ENCODE measurements around the gene LRRC56. TPM values are rescaled to one million over a fixed set of nuclear protein-coding genes. Genes with fewer than 3 reads are reported as not detected.
A peak's percentile ranks its signal among the peaks of the same experiment; 100 is the strongest.

Gene LRRC56
- total RNA-seq = 1 to 10 TPM; 2.3 to 8.4 (median 3.1) TPM

- Histone ChIP-seq H3K4me1 (peaks cover 11 to 37% (median 35%) of the 10 kb centered on the region in 4 donors), H3K27me3 (peaks cover 2% of the 10 kb centered on the region), H3K4me3 (peak within 1 kb of the TSS; percentile 4 to 95 (median 50)), H3K27ac (peak within 1 kb of the TSS; percentile 87 to 95 (median 92)), H3K36me3 (no peaks in the 10 kb centered on the region), H3K9me3 (no peaks in the 10 kb centered on the region)
- in situ Hi-C loops (cut with MboI; ENCODE audit: low pct_ligation_motif_present in 1 of 4, low pct_unique_long_range_greater_than_20kb in 1 of 4, low sequenced_read_pairs in 3 of 4) = no loop called here
- peak; percentile 25 to 71 (median 59) for TF ChIP-seq POLR2AphosphoS5 (IDR thresholded peaks at IDR 0.05)
- TF ChIP-seq EP300 (IDR thresholded peaks at IDR 0.05; ENCODE audit: low read depth) = no peak
- peak in 1 of 5 experiments; percentile 7 for TF ChIP-seq CTCF (IDR thresholded peaks at IDR 0.05)
- TF ChIP-seq POLR2A (IDR thresholded peaks at IDR 0.05) = peak; percentile 39
- peak; percentile 93 for DNase-seq
- intact Hi-C loops (cut with DNase I; ENCODE audit: low total_unique reads) = no loop called here
- 0 to 2% methylated on average over 19 to 21 of the region's 93 CpGs for WGBS, 2 donors (ENCODE audit: low coverage in 1 of 2)
Measured at GRCh38 chr11:536841-537621, at the start of gene LRRC56. LRRC56 (plus strand) TSS chr11:537527; CDS start chr11:540685, 3,158 bp downstream.

- Histone ChIP-seq H3K27me3 (no peaks in the 10 kb centered on the region), H3K36me3 (no peaks in the 10 kb centered on the region), H3K4me1 (peaks cover 0 to 5% (median 4%) of the 10 kb centered on the region in 4 donors), H3K27ac (no peak overlapping the region), H3K4me3 (no peak overlapping the region), H3K9me3 (no peaks in the 10 kb centered on the region)
- in situ Hi-C loops (cut with MboI; ENCODE audit: low pct_ligation_motif_present in 1 of 4, low pct_unique_long_range_greater_than_20kb in 1 of 4, low sequenced_read_pairs in 3 of 4) (no loop called here), intact Hi-C loops (cut with DNase I; ENCODE audit: low total_unique reads) (no loop called here)
- 95% methylated on average over 19 of the region's 22 CpGs; no CpG with 5 or more reads in 1 of the 2 donors for WGBS, 2 donors (ENCODE audit: low coverage in 1 of 2)
- no peak for DNase-seq
- no peak for TF ChIP-seq CTCF (IDR thresholded peaks at IDR 0.05)
- no peak for TF ChIP-seq POLR2AphosphoS5 (IDR thresholded peaks at IDR 0.05)
- no peak for TF ChIP-seq EP300 (IDR thresholded peaks at IDR 0.05; ENCODE audit: low read depth)
- no peak for TF ChIP-seq POLR2A (IDR thresholded peaks at IDR 0.05)
Measured at GRCh38 chr11:487571-488021, 49.7 kb upstream of the LRRC56 start.

GRCh38 chr11:488062-488461 lies 49.3 kb upstream of the LRRC56 start:
- intact Hi-C loops (cut with DNase I; ENCODE audit: low total_unique reads) (no loop called here), in situ Hi-C loops (cut with MboI; ENCODE audit: low pct_ligation_motif_present in 1 of 4, low pct_unique_long_range_greater_than_20kb in 1 of 4, low sequenced_read_pairs in 3 of 4) (no loop called here)
- no peaks in the 10 kb centered on the region for H3K27me3 ChIP-seq
- no peak overlapping the region for H3K4me3 ChIP-seq
- H3K9me3 ChIP-seq = no peaks in the 10 kb centered on the region
- no peaks in the 10 kb centered on the region for H3K36me3 ChIP-seq
- no peak overlapping the region for H3K27ac ChIP-seq
- DNase-seq = no peak
- peaks cover 0 to 5% (median 4%) of the 10 kb centered on the region in 4 donors for H3K4me1 ChIP-seq
- TF ChIP-seq POLR2A (IDR thresholded peaks at IDR 0.05) = no peak
- no peak for TF ChIP-seq POLR2AphosphoS5 (IDR thresholded peaks at IDR 0.05)
- no peak for TF ChIP-seq EP300 (IDR thresholded peaks at IDR 0.05; ENCODE audit: low read depth)
- no peak for TF ChIP-seq CTCF (IDR thresholded peaks at IDR 0.05)
- WGBS, 2 donors (ENCODE audit: low coverage in 1 of 2) = 79% methylated on average over 23 of the region's 25 CpGs; no CpG with 5 or more reads in 1 of the 2 donors

- Histone ChIP-seq H3K27ac (peak overlapping the region in 1 of 4 donors; percentile 14), H3K4me1 (peaks cover 0 to 5% (median 4%) of the 10 kb centered on the region in 4 donors), H3K36me3 (no peaks in the 10 kb centered on the region), H3K4me3 (no peak overlapping the region), H3K27me3 (no peaks in the 10 kb centered on the region), H3K9me3 (no peaks in the 10 kb centered on the region)
- 95% methylated on average over 13 of the region's 19 CpGs; no CpG with 5 or more reads in 1 of the 2 donors for WGBS, 2 donors (ENCODE audit: low coverage in 1 of 2)
- DNase-seq = no peak
- no peak for TF ChIP-seq POLR2A (IDR thresholded peaks at IDR 0.05)
- TF ChIP-seq POLR2AphosphoS5 (IDR thresholded peaks at IDR 0.05) = no peak
- no peak for TF ChIP-seq EP300 (IDR thresholded peaks at IDR 0.05; ENCODE audit: low read depth)
- no peak for TF ChIP-seq CTCF (IDR thresholded peaks at IDR 0.05)
- intact Hi-C loops (cut with DNase I; ENCODE audit: low total_unique reads) (no loop called here), in situ Hi-C loops (cut with MboI; ENCODE audit: low pct_ligation_motif_present in 1 of 4, low pct_unique_long_range_greater_than_20kb in 1 of 4, low sequenced_read_pairs in 3 of 4) (no loop called here)
Measured at GRCh38 chr11:488579-488978, 48.7 kb upstream of the LRRC56 start.

Data from transverse colon (tissue), 4 donors.